CD4-positive, alpha-beta T cell (primary cell): Measurements from ENCODE around the gene KCNK1. TPM values are rescaled to one million over a fixed set of nuclear protein-coding genes. Genes with fewer than 3 reads are reported as not detected.

Source experiments
- ATAC-seq: fragments of 200-7000 bp; cut with Tn5 transposase; one replicate; pipeline ENCODE4 v1.10.0; 2022; ENCODE audit warnings: mild to moderate bottlenecking; ENCODE audit not compliant: poor library complexity
- CTCF ChIA-PET: fragments of 350-600 bp; sonication (Branson Sonifier 250); formaldehyde crosslinking; loops from one replicate; lab custom pipeline; 2021; ENCODE audit warnings: antibody characterized with exemption, inconsistent platforms; lab: Charles Lee
- POLR2A ChIA-PET: fragments of 350-600 bp; sonication (Branson Sonifier 250); formaldehyde crosslinking; loops from one replicate; lab custom pipeline; 2021; ENCODE audit warnings: antibody characterized with exemption, inconsistent platforms; lab: Charles Lee
- DNase-seq, 14 experiments: peaks; one replicate each; pipeline ENCODE4 v3.0.0-alpha.2; 2013 to 2020; ENCODE audit warnings: mixed read lengths in 2 of 14
- H3K27ac ChIP-seq, 2 donors: one replicate each; pipeline versions ENCODE4 v1.5.1 to v1.7.0; 2013; ENCODE audit warnings: low read length in 2 of 2, low read depth in 1 of 2, mild to moderate bottlenecking in 1 of 2
- H3K27me3 ChIP-seq, 2 experiments: 1 replicate in 1 of 2; 2 replicates in 1 of 2; pipeline versions ENCODE4 v1.6.1 to v1.7.0; 2013; ENCODE audit warnings: low read length in 2 of 2, control low read depth in 1 of 2, mild to moderate bottlenecking in 1 of 2, moderate library complexity in 1 of 2; ENCODE audit not compliant: insufficient read depth in 2 of 2, control insufficient read depth in 1 of 2
- H3K36me3 ChIP-seq: one replicate; pipeline ENCODE4 v1.6.1; 2013; ENCODE audit warnings: low read length, control low read depth; ENCODE audit not compliant: insufficient read depth
- H3K4me1 ChIP-seq: one replicate; pipeline ENCODE4 v1.6.1; 2013; ENCODE audit warnings: low read length, control low read depth; ENCODE audit not compliant: insufficient read depth
- H3K4me3 ChIP-seq: one replicate; pipeline ENCODE4 v1.5.1; 2013; ENCODE audit warnings: mild to moderate bottlenecking, low read length, moderate library complexity
- H3K9me3 ChIP-seq, 2 experiments: 1 replicate in 1 of 2; 2 replicates in 1 of 2; pipeline versions ENCODE4 v1.6.1 to v1.7.0; 2013; ENCODE audit warnings: low read length in 2 of 2, mild to moderate bottlenecking in 2 of 2, control low read depth in 1 of 2, moderate library complexity in 1 of 2; ENCODE audit not compliant: control insufficient read depth in 1 of 2, insufficient read depth in 1 of 2
- H3K27ac Mint-ChIP-seq: one replicate; pipeline ENCODE4 v1.8.0; 2020; ENCODE audit warnings: mixed read lengths
- H3K27me3 Mint-ChIP-seq: one replicate; pipeline ENCODE4 v1.8.0; 2021; ENCODE audit warnings: mixed read lengths
- H3K36me3 Mint-ChIP-seq: one replicate; pipeline ENCODE4 v1.8.0; 2021; ENCODE audit warnings: low read depth, mixed read lengths
- H3K4me1 Mint-ChIP-seq: one replicate; pipeline ENCODE4 v1.8.0; 2021; ENCODE audit warnings: low read depth, mixed read lengths
- H3K4me3 Mint-ChIP-seq: one replicate; pipeline ENCODE4 v1.8.0; 2020; ENCODE audit warnings: mild to moderate bottlenecking, mixed read lengths
- H3K9me3 Mint-ChIP-seq: one replicate; pipeline ENCODE4 v1.8.0; 2020; ENCODE audit warnings: mixed read lengths
- CTCF ChIP-seq: fragments of 200-600 bp; IDR thresholded peaks from one replicate; pipeline ENCODE4 v1.8.0; 2022; ENCODE audit warnings: antibody characterized with exemption, mild to moderate bottlenecking
- intact Hi-C, 2 experiments: fragments of 100-400 bp; cut with DNase I in 1 of 2; cut with micrococcal nuclease in 1 of 2; formaldehyde crosslinking; loops; one replicate each; pipeline versions ENCODE4 v1.15.1 to v1.9.0; 2023 to 2025; cut with DNase I, micrococcal nuclease
- total RNA-seq, 174 experiments: library from RNA in 2 of 174; stranded (reverse) in 2 of 174; gene quantifications; one replicate each; pipeline ENCODE4 v1.2.3 and lab custom pipeline; 2021 to 2026

KCNK1 gene
- total RNA-seq, 2 experiments from 2014 or later, result not detected

GRCh38 chr1:233656687-233657086 is 42.8 kb downstream of the KCNK1 start:
- Mint-ChIP-seq H3K9me3 (peaks cover 2% of the 10 kb centered on the region), H3K4me3 (no peak overlapping the region), H3K36me3 (no peaks in the 10 kb centered on the region), H3K4me1 (no peaks in the 10 kb centered on the region), H3K27me3 (peaks cover 20% of the 10 kb centered on the region), H3K27ac (no peak overlapping the region)
- CTCF ChIA-PET, result no interaction called here
- no peak overlapping the region for H3K4me3 ChIP-seq
- no peak for DNase-seq
- POLR2A ChIA-PET, result no interaction called here
- no peaks in the 10 kb centered on the region for H3K4me1 ChIP-seq
- no peaks in the 10 kb centered on the region for H3K27me3 ChIP-seq
- no peaks in the 10 kb centered on the region for H3K9me3 ChIP-seq
- TF ChIP-seq CTCF, result no peak
- no peaks in the 10 kb centered on the region for H3K36me3 ChIP-seq
- no peak for ATAC-seq
- intact Hi-C loops, result no loop called here
- H3K27ac ChIP-seq, result no peak overlapping the region

- Mint-ChIP-seq H3K36me3 (no peaks in the 10 kb centered on the region), H3K4me1 (no peaks in the 10 kb centered on the region), H3K27ac (no peak overlapping the region), H3K4me3 (no peak overlapping the region), H3K9me3 (peaks cover 2% of the 10 kb centered on the region), H3K27me3 (peaks cover 16% of the 10 kb centered on the region)
- no peak overlapping the region for H3K4me3 ChIP-seq
- no peaks in the 10 kb centered on the region for H3K9me3 ChIP-seq
- DNase-seq, result no peak
- no peak for ATAC-seq
- H3K27ac ChIP-seq, result no peak overlapping the region
- no peaks in the 10 kb centered on the region for H3K4me1 ChIP-seq
- ChIA-PET POLR2A (no interaction called here), CTCF (no interaction called here)
- intact Hi-C loops, result no loop called here
- peak; percentile 13 for TF ChIP-seq CTCF
- no peaks in the 10 kb centered on the region for H3K27me3 ChIP-seq
- H3K36me3 ChIP-seq, result no peaks in the 10 kb centered on the region
These were observed 43.6 kb downstream of the KCNK1 start for GRCh38 chr1:233657466-233657865.

- Histone ChIP-seq H3K4me3 (no peak overlapping the region), H3K27ac (no peak overlapping the region), H3K9me3 (no peaks in the 10 kb centered on the region), H3K27me3 (no peaks in the 10 kb centered on the region), H3K36me3 (no peaks in the 10 kb centered on the region), H3K4me1 (no peaks in the 10 kb centered on the region)
- POLR2A ChIA-PET, result no interaction called here
- no peaks in the 10 kb centered on the region for H3K36me3 Mint-ChIP-seq
- H3K9me3 Mint-ChIP-seq, result peaks cover 2% of the 10 kb centered on the region
- CTCF ChIA-PET, result no interaction called here
- H3K27ac Mint-ChIP-seq, result no peak overlapping the region
- TF ChIP-seq CTCF, result no peak
- H3K27me3 Mint-ChIP-seq, result peaks cover 9% of the 10 kb centered on the region
- DNase-seq (no peak), ATAC-seq (no peak)
- no peaks in the 10 kb centered on the region for H3K4me1 Mint-ChIP-seq
- H3K4me3 Mint-ChIP-seq, result no peak overlapping the region
- intact Hi-C loops, result no loop called here
These were observed 45.6 kb downstream of the KCNK1 start for GRCh38 chr1:233659495-233659894.
